Cardiac muscle cell (in vitro differentiated cells and primary cell): ENCODE measurements around the gene RAP1A. TPM values are rescaled to one million over a fixed set of nuclear protein-coding genes. Genes with fewer than 3 reads are reported as not detected.
"Not testable (repeated sequence)": the region's sequence is repeated elsewhere in the genome, so short reads cannot be mapped to it uniquely, and the experiment has no call there.

ENCODE experiments used
- DNase-seq, 2 donors: peaks; one replicate each; pipeline versions ENCODE4 v3.0.0 to v3.0.0-alpha.2; 2010 to 2017; ENCODE audit warnings: low read depth in 1 of 2, low spot score in 1 of 2
- H3K27ac ChIP-seq: fragments of 200-600 bp; sonication (generic); 2 replicates; pipeline ENCODE4 v1.5.1; 2016
- H3K27me3 ChIP-seq: fragments of 200-600 bp; sonication (generic); 2 replicates; pipeline ENCODE4 v1.6.0; 2016; ENCODE audit warnings: control low read depth
- H3K36me3 ChIP-seq: fragments of 200-600 bp; sonication (generic); 2 replicates; pipeline ENCODE4 v1.5.1; 2016; ENCODE audit warnings: control low read depth
- H3K4me1 ChIP-seq: fragments of 200-600 bp; sonication (generic); 2 replicates; pipeline ENCODE4 v1.8.1; 2017; ENCODE audit warnings: low read depth, mild to moderate bottlenecking, mixed run types
- H3K4me3 ChIP-seq: fragments of 200-600 bp; sonication (generic); 2 replicates; pipeline ENCODE4 v1.5.1; 2016; ENCODE audit warnings: mild to moderate bottlenecking
- H3K9me3 ChIP-seq: fragments of 200-600 bp; sonication (generic); 2 replicates; pipeline ENCODE4 v1.5.1; 2017; ENCODE audit warnings: low read depth, mild to moderate bottlenecking, control low read depth
- CTCF ChIP-seq: IDR thresholded peaks from 2 replicates; pipeline ENCODE4 v1.5.1; 2012; ENCODE audit warnings: low read depth, mild to moderate bottlenecking, low read length
- polyA plus RNA-seq: library from polyadenylated mRNA; unstranded; fragments of >200 nt; fragmentation: Nextera tagmentation; extraction: Ambion mirVana; gene quantifications from 2 replicates; pipeline ENCODE4 v1.2.1, GENCODE V29; 2016
- total RNA-seq: library from RNA; depleted of rRNA; stranded (reverse); fragments of >200 nt; gene quantifications from 2 replicates; pipeline ENCODE4 v1.2.3, GENCODE V29; 2016

The RAP1A gene
- total and polyA plus RNA-seq, 2 experiments from 2014 or later: 13.5 to 18.3 TPM

GRCh38 chr1:111629190-111629954, 9.8 kb downstream of the RAP1A start:
- H3K4me1 ChIP-seq: peaks cover 18% of the 10 kb centered on the region
- no peak for DNase-seq
- H3K27ac ChIP-seq: no peak overlapping the region
- H3K4me3 ChIP-seq: no peak overlapping the region
- H3K27me3 ChIP-seq: no peaks in the 10 kb centered on the region
- H3K36me3 ChIP-seq: no peaks in the 10 kb centered on the region
- TF ChIP-seq CTCF: no peak
- no peaks in the 10 kb centered on the region for H3K9me3 ChIP-seq

DNA sequence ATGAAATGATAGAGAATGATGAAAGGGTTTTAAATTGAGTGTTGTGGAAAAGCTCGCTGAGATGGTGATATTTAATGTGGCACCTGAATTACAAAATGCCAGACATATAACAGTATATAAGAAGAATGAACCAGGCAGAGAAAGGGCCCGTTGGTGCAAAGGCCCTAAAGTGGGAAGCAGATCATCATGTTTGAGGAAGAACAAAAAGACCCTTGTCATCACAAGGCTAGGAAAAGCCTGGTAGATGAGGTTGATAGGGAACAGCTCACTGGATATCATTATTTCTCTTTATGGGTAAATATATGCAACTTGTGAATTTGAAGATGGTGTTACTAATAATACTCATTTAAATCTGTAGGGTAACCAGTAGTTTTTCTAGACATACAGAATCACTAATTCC, 11.0 kb downstream of the RAP1A start:
- Histone ChIP-seq H3K9me3 (no peaks in the 10 kb centered on the region), H3K27ac (no peak overlapping the region), H3K4me1 (peaks cover 11% of the 10 kb centered on the region), H3K27me3 (no peaks in the 10 kb centered on the region), H3K36me3 (no peaks in the 10 kb centered on the region), H3K4me3 (no peak overlapping the region)
- DNase-seq: no peak
- no peak for TF ChIP-seq CTCF

- no peak for DNase-seq
- no peak overlapping the region for H3K27ac ChIP-seq
- peaks cover 11% of the 10 kb centered on the region for H3K4me1 ChIP-seq
- no peak overlapping the region for H3K4me3 ChIP-seq
- no peaks in the 10 kb centered on the region for H3K9me3 ChIP-seq
- H3K36me3 ChIP-seq: no peaks in the 10 kb centered on the region
- TF ChIP-seq CTCF: no peak
- no peaks in the 10 kb centered on the region for H3K27me3 ChIP-seq
Observed at GRCh38 chr1:111631502-111631901, 11.9 kb downstream of the RAP1A start.

GRCh38 chr1:111632771-111633170, 13.2 kb downstream of the RAP1A start:
- H3K27me3 ChIP-seq, H3K9me3 ChIP-seq, H3K36me3 ChIP-seq, H3K4me3 ChIP-seq, DNase-seq, H3K27ac ChIP-seq: not testable (repeated sequence)
- H3K4me1 ChIP-seq: peaks cover 11% of the 10 kb centered on the region

GRCh38 chr1:111633736-111634247, 14.2 kb downstream of the RAP1A start:
- DNase-seq: no peak
- no peak for TF ChIP-seq CTCF
- H3K27me3 ChIP-seq: no peaks in the 10 kb centered on the region
- H3K27ac ChIP-seq: no peak overlapping the region
- H3K36me3 ChIP-seq: no peaks in the 10 kb centered on the region
- peaks cover 6% of the 10 kb centered on the region for H3K4me1 ChIP-seq
- H3K9me3 ChIP-seq: no peaks in the 10 kb centered on the region
- H3K4me3 ChIP-seq: no peak overlapping the region

DNA sequence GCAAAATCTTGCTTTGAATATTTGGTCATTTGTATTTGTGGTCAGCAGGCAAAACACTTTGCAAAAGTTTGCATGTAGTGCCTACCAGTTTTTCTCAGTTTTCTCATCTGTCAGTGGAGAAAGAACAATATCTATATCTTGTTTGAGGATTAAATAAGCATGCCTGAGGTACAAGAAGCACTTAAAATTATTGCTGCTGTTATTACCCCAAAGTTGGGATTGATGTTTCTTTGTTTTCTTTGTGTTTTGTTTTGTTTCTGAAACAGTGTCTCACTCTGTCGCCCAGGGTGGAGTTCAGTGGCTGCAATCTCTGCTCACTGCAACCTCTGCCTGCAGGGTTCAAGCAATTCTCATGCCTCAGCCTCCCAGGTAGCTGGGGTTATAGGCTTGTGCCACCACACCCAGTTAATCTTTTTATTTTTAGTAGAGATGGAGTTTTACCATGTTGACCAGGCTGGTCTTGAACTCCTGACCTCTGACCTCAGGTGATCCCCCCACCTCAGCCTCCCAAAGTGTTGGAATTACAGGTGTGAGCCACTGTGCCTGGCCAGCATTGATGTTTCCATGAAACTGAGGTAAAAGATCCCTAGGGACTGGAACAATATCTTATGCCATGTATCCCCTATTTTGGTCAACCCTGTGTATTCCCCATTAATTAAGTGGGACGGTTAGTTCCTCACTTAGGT, 15.9 kb downstream of the RAP1A start:
- Histone ChIP-seq H3K36me3 (no peaks in the 10 kb centered on the region), H3K27me3 (no peaks in the 10 kb centered on the region), H3K4me3 (no peak overlapping the region), H3K9me3 (no peaks in the 10 kb centered on the region), H3K4me1 (no peaks in the 10 kb centered on the region), H3K27ac (no peak overlapping the region)
- no peak for DNase-seq
- no peak for TF ChIP-seq CTCF
